CD1c-positive myeloid dendritic cell (primary cell): ENCODE results near the gene CAPZB.
A peak's percentile ranks its signal among the peaks of the same experiment; 100 is the strongest.

Source experiments
- DNase-seq: peaks from one replicate; pipeline ENCODE4 v3.0.0-alpha.2; 2016; ENCODE audit errors: extremely low spot score

The CAPZB gene

DNA sequence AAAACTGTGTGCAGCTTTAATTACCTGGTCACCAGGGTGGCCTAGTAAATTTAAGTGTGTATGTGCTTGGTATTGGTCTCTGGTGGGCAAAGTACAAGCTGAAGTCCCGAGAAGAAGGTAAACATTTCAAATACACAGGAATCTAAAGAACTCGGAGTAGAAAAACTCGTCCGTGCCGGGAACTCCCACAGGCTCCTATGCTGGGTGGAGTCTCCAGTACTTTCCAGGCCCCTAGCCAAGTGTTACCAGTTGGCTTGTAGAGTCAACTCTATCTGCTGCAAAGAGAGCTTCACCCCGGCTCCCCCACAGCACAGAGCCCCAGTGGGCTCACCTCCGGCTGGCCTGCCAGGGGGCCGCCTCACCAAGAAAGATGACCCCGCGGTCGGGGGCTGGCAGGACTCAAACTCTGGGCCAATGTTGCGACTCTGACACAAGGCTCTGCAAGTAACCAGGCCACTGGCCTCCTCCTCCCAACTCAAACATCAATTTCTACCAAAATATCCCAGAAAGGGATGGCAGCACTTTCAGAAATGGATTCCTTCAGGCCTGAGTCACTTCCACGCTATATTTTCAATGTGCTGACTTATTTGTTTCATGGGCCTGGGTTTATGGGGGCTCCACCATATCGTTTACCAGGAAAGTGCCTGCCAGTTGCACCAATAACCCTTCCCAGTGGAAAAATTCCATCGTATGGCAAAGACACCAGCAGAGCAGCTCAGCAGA, 99.3 kb downstream of the CAPZB start:
- DNase-seq: no peak

DNA sequence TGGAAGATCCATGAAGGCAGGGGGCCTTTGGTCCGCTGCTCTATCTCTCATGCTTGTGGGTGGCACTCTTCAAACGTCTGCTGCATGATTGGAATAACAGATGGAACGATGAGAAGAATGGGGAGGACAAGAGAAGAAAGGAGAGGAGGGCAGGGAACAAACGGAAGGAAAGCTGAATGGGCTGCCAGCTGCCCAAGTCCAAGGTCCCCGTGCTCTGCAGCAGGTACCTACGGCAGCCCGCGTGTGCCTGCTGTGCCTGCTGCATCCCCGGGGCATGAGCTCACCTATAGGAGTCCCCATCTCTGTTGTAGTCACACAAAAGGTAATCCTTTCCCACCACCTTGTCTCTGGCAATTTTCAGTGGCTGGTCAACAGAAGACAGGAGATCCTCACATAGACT, 100.1 kb downstream of the CAPZB start:
- DNase-seq: no peak

DNA sequence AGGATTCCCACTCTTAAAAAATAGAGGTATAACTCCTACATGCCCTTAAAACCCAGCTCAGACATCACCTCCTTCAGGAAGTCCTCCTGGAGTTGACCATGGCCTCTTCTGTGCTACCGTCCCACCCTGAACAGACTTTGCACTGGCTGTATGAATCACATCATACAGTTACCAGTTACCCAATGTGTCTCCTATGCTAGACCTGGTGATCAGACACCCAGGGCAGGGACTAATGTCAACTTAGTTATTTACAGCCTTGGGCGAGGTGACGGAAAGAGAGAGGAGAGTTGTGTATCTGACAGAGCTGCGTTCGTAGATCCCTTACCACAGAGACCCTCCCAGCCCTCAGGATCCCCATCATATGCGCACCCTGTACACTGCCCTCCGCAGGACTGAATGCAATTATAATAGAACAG, 100.6 kb downstream of the CAPZB start:
- no peak for DNase-seq

DNA sequence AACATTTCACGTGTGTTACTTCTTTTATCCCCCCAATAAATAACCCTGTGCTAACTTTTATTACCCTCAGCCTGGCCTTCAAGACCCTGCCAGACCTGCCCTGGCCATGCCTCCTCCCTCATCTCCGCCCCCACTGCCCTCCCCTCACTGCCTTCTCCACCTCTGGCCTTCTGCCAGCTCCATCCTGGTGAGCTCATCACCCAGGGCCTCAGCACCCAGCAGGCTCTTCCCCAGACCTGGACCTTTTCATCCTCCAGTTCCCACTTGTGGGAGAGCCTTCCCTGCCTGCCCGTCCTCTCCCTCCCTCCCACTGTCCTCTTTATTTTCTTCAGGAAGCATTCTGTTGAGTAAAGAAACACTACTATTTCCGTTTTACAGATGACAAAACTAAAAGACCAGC, 101.2 kb downstream of the CAPZB start:
- DNase-seq: no peak

DNA sequence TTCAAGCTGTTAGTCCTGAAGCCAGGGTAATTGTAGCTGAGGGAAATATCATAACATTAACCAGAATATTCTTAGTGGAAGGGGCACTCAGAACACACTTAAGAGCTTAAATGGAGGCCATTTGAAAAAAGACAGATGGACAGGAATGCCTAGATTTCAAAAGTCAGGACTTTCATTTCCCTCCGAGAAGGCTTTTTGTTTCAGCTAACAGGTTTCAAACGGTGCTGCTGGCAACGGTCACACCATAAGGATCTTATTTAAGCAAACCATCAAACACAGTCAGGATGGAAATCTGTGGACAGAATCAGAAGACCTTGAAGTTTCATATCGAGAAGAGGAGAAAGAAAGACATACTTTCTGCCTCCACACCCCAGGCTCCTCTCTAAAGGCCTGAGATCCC, 103.1 kb downstream of the CAPZB start:
- no peak for DNase-seq

DNA sequence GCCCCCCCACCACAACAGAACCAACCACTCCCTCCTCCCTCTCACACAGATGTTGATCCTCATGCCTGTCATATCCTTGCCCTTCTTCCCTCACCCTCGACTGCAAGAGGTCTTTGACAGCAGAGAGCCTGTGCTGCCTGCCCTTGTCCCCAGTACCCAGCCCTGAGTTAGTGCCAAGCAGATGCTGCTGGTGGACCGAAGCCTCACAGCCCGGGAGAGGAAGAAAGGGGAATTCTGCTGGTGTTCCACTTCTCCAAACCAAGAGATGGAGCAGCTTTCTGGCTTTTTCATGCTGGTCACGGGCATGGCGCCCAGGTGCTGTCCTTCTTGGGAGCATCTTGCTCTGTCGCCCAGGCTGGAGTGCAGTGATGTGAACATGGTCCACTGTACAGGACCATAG, 104.1 kb downstream of the CAPZB start:
- no peak for DNase-seq

DNA sequence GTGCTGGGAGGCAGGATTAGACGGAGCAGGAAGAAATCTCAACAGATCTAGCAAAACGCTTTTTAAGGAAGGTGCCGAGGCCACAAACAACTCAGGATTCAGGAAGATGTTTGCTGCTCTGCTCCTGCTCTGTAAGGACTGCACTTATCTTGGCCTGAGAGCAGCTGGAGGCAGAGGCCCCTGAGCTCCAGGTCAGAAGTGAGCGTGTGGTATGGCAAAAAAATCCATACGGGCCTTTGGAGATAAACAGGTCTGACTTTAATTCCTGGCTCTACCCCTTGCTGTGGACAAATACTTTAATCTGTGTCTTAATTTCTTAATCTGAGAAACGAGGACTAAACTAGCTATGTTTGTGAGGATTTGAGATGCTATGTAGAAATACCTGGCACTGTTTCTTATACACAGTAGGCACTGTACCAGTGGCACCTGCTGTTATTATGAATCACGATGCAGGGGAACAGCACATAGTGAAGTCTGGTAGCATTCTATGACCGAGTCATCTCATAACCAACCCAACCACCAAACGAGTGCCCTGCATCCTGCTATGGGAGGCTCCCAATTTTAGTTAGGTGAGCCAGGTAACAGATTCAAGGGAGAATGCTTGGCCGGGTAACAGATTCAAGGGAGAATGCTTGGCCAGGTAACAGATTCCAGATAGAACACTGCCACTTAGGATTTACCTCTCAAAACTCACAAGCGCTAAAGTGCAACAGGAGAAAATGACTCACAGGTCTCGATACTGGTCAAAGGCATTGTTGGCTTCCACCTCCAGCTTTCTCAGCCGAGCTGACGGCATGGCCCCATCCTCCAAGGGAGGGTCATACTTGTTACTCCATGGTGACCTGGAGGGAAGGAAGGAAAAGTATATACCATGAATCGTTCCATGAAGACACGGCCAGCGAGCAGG, 107.3 kb downstream of the CAPZB start:
- DNase-seq: no peak

DNA sequence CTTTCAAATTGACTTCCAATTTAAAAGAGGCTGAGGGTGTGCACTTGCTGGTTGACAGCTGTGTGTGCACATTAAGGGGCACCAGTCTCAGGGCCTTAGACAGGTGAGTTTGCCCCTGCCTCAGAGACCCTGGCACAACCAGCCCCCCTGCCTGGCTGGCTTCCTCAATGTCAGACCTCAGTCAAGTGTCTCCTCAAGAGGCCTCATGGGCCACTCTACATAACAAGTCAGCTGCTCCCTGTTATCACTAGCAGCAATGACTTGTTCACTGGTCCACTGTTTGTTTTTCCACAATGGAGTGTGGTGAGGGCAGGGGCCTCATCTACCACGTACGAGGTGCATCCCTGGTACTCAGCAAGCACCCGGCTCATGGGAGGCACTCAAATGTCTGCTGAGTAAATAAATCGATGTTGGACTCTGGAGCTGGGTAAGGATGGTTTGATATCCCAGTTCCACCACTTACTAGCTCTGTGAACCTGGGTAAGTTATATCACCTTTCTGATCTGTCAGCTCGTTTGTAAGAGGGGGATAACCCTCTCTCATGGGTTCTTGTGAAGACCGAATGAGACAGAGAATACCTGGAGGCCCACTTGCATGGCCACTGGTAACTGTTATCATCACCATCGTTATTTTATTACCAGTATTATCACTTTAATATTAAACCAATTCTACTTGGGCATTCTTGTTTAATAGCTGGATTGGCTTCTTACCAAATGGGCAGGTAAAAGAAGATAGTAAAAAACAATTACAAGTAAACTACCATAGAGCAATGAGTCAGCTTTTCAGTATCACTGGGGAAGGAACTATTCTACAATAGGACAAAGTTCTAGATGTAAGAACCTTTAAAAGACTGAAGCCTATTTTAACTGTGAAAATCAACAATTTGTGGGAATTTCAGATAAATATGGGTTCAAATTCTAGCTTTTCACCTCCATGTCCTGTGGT, 108.6 kb downstream of the CAPZB start:
- no peak for DNase-seq

DNA sequence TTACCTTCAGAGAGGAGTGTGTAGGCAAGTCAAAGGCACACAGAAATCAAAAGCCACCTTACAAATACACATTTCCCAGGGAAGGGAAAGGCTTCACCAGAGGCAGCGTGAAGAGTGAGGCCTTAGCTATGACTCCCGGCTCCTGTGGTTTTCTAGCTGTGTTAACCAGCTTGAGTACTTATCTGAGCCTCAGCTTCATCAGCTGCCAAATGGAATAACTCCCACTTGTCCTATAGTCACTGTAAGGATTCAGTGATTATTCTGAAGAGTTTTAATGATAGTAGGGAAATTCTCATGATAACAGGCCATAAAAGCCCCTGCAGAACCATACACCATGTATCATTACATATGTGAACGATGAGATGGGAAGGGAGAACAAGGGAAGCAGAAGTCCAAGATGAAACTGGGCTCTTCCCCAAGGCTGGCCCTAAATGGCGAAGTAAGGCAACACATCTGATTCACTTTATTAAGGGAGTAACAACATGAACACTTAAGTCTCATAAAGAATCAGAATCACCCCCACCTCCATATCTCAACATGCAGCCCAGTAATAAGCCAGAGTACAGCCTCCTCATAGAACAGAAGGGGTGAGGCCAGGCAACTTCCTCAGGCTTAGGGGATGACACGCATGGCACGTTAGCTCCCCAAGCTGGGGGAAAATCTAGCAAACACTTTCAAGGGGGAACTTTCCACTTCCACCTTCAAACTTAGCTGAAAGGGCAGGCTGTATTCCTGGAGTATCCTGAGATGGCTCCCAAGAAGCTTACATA, 109.5 kb downstream of the CAPZB start:
- peak; percentile 8 for DNase-seq

DNA sequence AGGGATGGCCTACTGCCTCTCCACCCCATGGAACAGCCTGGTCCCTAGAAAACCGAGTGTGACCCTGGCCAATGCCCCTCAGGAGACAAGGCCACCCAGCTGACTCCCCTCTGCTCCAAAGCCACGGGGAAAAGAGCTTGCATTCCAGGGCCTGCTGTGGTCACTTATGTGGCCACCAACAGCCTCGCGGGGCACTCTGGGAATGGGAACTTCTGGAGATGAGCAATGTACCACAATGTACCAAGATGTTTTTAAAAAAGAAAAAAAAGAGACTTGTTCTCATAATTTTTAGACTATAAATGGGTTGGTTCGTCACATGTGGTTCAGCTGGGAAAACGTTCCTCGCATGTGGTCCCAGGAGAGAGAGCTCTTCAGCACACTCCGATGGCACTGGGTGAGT, 110.4 kb downstream of the CAPZB start:
- no peak for DNase-seq

DNA sequence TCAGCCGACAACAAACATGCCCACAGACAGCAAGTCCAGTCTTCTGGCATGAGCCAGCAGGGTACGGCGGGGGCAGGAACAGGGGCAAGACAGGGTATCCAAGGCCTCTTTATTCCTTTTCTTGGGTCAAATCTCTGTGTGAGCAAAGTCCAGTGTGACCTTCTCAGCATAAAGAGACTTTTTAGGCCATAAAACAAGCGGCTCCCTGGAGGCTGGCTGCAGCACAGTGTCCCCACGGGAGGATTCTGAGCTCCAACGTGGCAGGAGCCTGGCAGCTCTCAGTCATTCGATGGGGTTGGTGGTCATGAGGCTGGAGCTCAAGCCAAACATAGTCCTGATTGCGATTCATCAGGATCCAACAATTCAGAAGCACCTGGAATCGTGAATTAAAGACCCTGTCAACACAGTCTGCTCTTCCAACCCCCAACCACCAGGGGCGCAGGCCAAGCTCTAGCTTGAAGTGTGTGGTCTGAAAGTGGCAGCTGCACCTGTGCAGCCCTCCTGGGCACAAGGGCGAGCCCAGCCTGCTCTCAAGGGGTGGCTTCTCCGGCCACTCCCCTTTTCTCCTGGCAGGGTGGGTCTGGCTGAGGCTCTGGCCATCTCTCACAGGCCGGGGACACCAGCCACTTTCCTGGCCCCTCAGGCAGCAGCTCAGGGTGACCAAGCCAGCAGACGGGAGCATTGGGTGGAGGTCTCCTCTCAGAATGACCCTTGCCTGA, 111.1 kb downstream of the CAPZB start:
- DNase-seq: no peak

DNA sequence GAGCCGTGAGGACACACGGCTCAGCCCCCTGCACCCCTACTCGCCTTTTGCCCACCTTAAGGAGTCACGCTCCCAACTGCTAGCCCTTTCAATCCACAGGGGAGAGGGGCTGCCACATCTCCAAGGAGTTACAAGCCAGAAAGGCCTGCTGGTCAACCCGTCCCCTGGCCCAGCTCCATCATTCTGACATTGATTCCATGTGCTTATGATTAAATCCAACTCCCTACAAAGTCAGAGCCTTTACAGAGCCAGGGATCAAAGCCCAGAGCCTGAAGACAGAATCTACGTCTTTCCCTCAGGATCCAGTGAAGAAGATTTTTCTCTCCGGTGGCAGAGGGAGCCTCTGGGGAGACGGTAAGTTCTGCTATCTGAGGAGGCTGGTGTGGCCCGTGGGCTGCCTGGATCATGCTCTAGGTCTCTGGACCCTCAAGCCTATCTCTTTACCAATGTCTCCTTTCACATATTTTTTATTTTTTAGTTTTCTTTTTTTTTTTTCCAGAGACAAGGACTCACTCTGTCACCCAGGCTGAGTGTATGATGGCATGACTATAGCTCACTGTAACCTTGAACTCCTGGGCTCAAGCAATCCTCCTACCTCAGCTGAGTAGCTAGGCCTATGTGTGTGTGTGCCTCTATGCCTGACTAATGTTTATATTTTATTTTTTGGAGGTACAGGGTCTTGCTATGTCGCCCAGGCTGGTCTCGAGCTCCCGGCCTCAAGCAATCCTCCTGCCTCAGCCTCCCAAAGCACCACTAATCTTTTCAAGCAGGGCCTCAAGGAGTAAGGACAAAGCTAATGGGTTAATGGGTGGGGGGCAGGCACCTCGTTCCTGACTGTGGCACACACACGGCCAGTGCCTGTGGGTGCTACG, 111.9 kb downstream of the CAPZB start:
- DNase-seq: no peak

DNA sequence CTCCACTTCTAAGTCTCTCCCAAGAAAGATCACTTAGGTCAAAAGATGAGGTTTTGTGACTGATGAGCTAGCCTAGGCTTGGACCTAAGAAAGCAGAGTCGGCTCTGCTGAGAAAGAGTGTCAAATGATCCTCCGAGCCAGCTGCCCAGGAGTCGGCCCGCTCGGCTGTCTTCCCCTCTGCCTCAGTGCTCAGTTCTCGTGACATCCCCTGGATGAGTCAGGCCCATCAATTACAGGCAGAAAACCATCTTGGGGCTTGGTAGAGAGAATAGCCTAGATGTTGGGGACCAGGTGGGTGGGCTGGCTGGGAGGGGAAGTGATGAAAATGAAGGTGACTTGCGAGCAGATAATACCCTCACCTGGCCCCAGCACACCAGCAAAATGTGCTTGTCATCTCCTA, 112.7 kb downstream of the CAPZB start:
- no peak for DNase-seq

DNA sequence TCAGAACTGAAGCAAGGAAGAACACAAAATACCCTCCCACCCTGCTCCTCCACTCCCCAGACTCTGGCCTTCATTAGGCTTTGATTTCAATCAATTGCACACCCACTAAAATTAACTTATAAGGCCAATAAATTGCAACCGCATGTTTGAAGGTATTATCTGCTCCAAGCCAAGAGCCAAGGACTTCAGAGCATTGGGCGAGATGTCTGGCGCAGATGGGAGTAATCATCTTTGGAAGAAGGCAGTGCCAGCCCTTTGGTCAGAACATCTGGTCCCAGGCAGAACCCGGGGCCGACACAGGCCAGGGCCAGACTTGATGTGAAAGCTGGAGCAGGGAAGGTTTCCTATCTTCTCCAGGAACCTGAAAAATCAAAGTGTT, 113.2 kb downstream of the CAPZB start:
- no peak for DNase-seq

DNA sequence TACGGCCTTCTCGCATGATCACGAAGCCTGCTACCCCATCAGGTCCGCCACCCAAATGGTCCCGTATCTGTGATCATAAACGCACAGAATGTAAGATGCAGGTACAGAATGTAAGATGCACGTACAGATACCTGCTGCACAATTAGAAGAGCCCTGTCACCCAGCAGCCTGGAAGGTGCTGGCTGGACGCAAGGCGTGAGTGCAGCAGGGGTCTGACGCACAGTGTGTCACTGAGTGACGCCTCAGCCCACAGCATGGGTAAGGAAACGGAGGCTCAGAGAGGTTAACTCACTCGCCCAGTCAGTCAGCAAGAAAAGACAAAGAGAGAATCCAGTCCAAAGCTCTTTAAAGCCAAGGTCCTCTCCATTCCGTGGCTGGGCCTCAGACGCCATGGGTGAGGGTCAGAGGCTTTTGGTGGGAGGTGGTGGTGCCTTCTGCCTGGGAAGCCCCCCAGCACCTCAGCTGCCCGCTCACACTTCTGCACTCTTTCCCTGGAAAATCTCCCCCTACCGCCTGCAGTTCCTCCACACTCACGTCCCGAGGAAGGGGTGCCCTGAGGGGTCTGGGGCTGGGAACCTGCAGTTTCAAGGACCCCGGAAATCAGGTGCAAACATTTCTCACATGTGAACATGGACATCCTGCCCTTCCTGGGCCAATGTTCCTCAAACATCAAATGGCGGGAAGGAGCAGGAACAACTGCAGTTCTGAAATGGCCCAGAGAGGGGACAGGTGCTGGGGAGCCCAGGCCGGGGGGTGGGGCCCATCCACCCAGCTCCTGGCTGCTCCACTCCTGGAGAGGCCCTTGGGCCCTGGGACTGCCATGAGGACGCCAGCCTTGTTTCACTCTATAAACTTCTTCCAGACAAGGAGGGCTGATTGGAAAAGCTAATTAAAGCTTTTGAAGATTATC, 113.9 kb downstream of the CAPZB start:
- no peak for DNase-seq

DNA sequence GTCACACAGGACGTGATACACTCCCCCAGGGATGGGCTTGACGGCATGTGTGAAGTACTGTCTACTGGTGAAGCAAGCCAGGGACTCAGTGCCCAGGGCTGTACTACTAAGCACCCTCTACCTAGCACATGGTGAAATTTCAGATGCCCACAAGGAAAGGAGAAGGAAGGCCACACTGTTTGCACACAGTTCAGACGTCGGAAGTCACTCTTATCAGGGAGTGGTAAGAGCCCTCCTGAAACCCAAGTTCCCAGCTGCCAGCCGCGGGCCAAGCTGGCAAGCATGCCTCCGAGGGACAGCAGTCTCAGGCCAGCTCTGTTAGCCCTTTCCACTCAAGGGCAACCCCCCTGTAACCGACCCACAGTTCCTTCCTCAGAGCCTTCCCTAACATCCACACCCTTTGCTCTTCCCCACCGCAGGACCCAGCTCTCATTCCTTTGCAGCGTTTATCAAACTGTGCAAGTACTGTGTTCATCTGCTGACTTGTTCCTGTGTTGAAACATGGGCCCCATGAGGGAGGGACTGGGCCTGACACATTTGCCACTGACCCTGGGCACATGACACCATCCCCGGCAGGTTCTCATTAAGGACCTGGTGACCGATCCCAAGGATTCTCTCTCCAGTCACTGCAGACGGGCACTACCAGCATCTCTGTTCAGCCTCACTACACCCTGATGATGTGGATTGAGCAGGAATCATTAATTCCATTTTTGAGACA, 114.7 kb downstream of the CAPZB start:
- no peak for DNase-seq

DNA sequence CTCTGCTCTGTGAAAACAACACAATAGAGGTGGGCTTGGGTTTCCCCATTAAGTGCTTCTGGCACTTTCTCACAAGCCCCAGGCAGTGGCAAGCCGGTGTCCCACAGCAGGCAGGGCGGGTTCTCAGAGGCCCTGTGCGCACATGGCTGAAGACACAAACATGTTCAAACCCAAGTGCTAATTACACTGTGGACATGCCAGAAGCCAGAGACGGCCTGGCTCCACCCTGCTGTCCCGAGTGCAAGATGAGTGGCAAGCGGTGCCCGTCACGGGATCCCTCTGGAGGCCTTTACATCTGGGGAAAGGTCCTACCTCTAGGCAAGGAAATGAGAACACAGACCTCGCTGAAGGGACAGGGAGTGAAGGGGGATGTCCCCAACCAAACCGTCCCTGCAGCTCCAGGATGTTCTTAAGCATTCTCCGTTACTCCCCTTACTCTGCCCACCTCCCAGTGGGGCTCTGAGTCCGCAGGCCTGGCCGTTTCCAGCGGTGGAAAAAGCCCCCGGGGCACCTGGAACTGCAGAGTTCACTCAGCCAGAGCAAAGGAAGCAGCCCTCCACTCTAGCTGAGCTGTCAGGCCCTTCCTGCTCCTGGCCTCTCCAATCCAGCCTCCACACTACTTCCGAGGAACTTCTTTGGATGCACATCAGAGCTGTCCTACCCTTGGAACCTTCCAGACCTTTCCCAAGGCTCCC, 115.8 kb downstream of the CAPZB start:
- DNase-seq: no peak
